Activated naive CD4-positive, alpha-beta T cell treated with anti-CD3 and anti-CD28 coated beads, Interleukin-2, amount 10 ng/mL, durations not matched to agents 5 hours and 36 hours (primary cell): ENCODE results near the gene PRTFDC1. TPM values are rescaled to one million over a fixed set of nuclear protein-coding genes. Genes with fewer than 3 reads are reported as not detected.

Experiments
- total RNA-seq, 2 experiments: library from RNA; stranded (reverse); gene quantifications; one replicate each; pipeline ENCODE4 v1.2.3, GENCODE V29; 2021

PRTFDC1 gene
- total RNA-seq, result under 1 TPM; 0.81 to 0.89 TPM

GRCh38 chr10:24952143-24952706 is at the start of gene PRTFDC1:
Gene PRTFDC1 (minus strand): TSS chr10:24952606. CDS start chr10:24952575, 31 bp downstream.

Other genes starting within 250 kb of the PRTFDC1 start
- 10 to 100 TPM; 27.0 to 28.4 TPM for gene ARHGAP21, start 228.7 kb downstream of the PRTFDC1 start, total RNA-seq
- gene ENKUR, start 63.6 kb upstream of the PRTFDC1 start, total RNA-seq, result not detected
- gene THNSL1, start 64.0 kb upstream of the PRTFDC1 start, total RNA-seq, result 1 to 10 TPM; 2.3 to 2.7 TPM
- not detected for gene GPR158, start 222.4 kb upstream of the PRTFDC1 start, total RNA-seq